HEK293 (cell line): ENCODE data around the gene UNC93B1.
A peak's percentile ranks its signal among the peaks of the same experiment; 100 is the strongest.

ENCODE experiments used
- CTCF ChIA-PET: fragments of 350-600 bp; formaldehyde crosslinking; extraction: SDS; loops from one replicate; lab custom pipeline; 2021; ENCODE audit warnings: antibody characterized with exemption; lab: Yijun Ruan, JAX
- POLR2A ChIA-PET: fragments of 300-600 bp; formaldehyde crosslinking; extraction: SDS; loops from one replicate; lab custom pipeline; 2020; ENCODE audit warnings: antibody characterized with exemption, inconsistent platforms; lab: Yijun Ruan, JAX
- H3K27ac ChIP-seq: fragments of 200-500 bp; sonication (Bioruptor generic); 2 replicates; pipeline ENCODE4 v1.5.1; 2014; ENCODE audit warnings: low read depth, low read length, control low read depth, inconsistent platforms; ENCODE audit errors: extremely low read depth
- H3K36me3 ChIP-seq, 2 experiments: fragments of 200-500 bp in 1 of 2; sonication (Bioruptor generic) in 1 of 2; 1 replicate in 1 of 2; 2 replicates in 1 of 2; pipeline ENCODE4 v1.5.1; 2014 to 2017; ENCODE audit warnings: inconsistent platforms in 2 of 2, low read length in 2 of 2; ENCODE audit not compliant: control insufficient read depth in 2 of 2, insufficient read depth in 1 of 2
- H3K4me1 ChIP-seq: fragments of 200-500 bp; sonication (Bioruptor generic); 2 replicates; pipeline ENCODE4 v1.5.1; 2014; ENCODE audit warnings: mild to moderate bottlenecking, low read length, inconsistent platforms; ENCODE audit not compliant: control insufficient read depth, insufficient read depth
- H3K4me3 ChIP-seq: 2 replicates; pipeline ENCODE4 v1.5.1; 2011; ENCODE audit warnings: low read depth, mild to moderate bottlenecking, control low read depth, low read length, moderate library complexity
- H3K9me3 ChIP-seq: fragments of 200-500 bp; sonication (Bioruptor generic); 2 replicates; pipeline ENCODE4 v1.5.1; 2014; ENCODE audit warnings: low read depth, low read length, inconsistent platforms; ENCODE audit not compliant: control insufficient read depth, insufficient read depth
- BCL11B ChIP-seq: fragments of 450-650 bp; formaldehyde crosslinking; IDR thresholded peaks from 2 replicates; pipeline ENCODE4 v1.5.1; 2016; ENCODE audit warnings: low read depth, missing biosample characterization, missing genetic modification characterization
- KLF9 ChIP-seq: fragments of 450-650 bp; formaldehyde crosslinking; IDR thresholded peaks from 2 replicates; pipeline ENCODE4 v1.5.1; 2016; ENCODE audit warnings: missing biosample characterization, missing genetic modification characterization, low read depth
- PRDM1 ChIP-seq: fragments of 450-650 bp; formaldehyde crosslinking; IDR thresholded peaks from 2 replicates; pipeline ENCODE4; 2016; ENCODE audit warnings: missing biosample characterization, missing genetic modification characterization
- SETDB1 ChIP-seq: IDR thresholded peaks from one replicate; pipeline ENCODE4 v1.6.1; 2017; ENCODE audit warnings: mild to moderate bottlenecking, low read length, moderate library complexity, mixed read lengths; ENCODE audit not compliant: insufficient read length
- TSHZ1 ChIP-seq: fragments of 450-650 bp; formaldehyde crosslinking; IDR thresholded peaks from 2 replicates; pipeline ENCODE4 v1.5.1; 2016; ENCODE audit warnings: missing biosample characterization, missing genetic modification characterization, borderline replicate concordance
- WT1 ChIP-seq: fragments of 450-650 bp; formaldehyde crosslinking; IDR thresholded peaks from 2 replicates; pipeline ENCODE4 v1.5.1; 2016; ENCODE audit warnings: missing biosample characterization, missing genetic modification characterization
- ZBTB11 ChIP-seq: fragments of 450-650 bp; formaldehyde crosslinking; conservative IDR thresholded peaks from 2 replicates; pipeline ENCODE4 v1.5.1; 2016; ENCODE audit warnings: low read depth, missing biosample characterization, missing genetic modification characterization
- ZBTB26 ChIP-seq: fragments of 450-650 bp; formaldehyde crosslinking; optimal IDR thresholded peaks from 2 replicates; pipeline ENCODE3; 2016; ENCODE audit warnings: missing biosample characterization, mild to moderate bottlenecking, missing genetic modification characterization
- ZNF155 ChIP-seq: fragments of 450-650 bp; formaldehyde crosslinking; IDR thresholded peaks from 2 replicates; pipeline ENCODE4 v1.5.1; 2016; ENCODE audit warnings: missing biosample characterization, missing genetic modification characterization
- ZNF2 ChIP-seq: fragments of 450-650 bp; formaldehyde crosslinking; IDR thresholded peaks from 2 replicates; pipeline ENCODE4 v1.5.1; 2016; ENCODE audit warnings: missing biosample characterization, missing genetic modification characterization
- ZNF23 ChIP-seq: fragments of 450-650 bp; formaldehyde crosslinking; IDR thresholded peaks from 2 replicates; pipeline ENCODE4 v1.5.1; 2016; ENCODE audit warnings: missing biosample characterization, missing genetic modification characterization, borderline replicate concordance
- ZNF292 ChIP-seq: fragments of 450-650 bp; formaldehyde crosslinking; IDR thresholded peaks from 2 replicates; pipeline ENCODE4 v1.5.1; 2016; ENCODE audit warnings: low read depth, missing biosample characterization, missing genetic modification characterization, borderline replicate concordance
- ZNF404 ChIP-seq: fragments of 450-650 bp; formaldehyde crosslinking; IDR thresholded peaks from 2 replicates; pipeline ENCODE4 v1.5.1; 2017; ENCODE audit warnings: missing biosample characterization, missing genetic modification characterization
- ZNF530 ChIP-seq: fragments of 450-650 bp; formaldehyde crosslinking; IDR thresholded peaks from 2 replicates; pipeline ENCODE4 v1.5.1; 2016; ENCODE audit warnings: low read depth, missing biosample characterization, missing genetic modification characterization
- ZNF629 ChIP-seq: fragments of 450-650 bp; formaldehyde crosslinking; IDR thresholded peaks from 2 replicates; pipeline ENCODE4 v1.5.1; 2017; ENCODE audit warnings: missing biosample characterization, missing genetic modification characterization
- ZNF639 ChIP-seq: fragments of 450-650 bp; formaldehyde crosslinking; IDR thresholded peaks from 2 replicates; pipeline ENCODE4 v1.5.1; 2016; ENCODE audit warnings: missing biosample characterization, missing genetic modification characterization
- ZNF654 ChIP-seq: fragments of 450-650 bp; formaldehyde crosslinking; IDR thresholded peaks from 2 replicates; pipeline ENCODE4 v1.5.1; 2016; ENCODE audit warnings: low read depth, missing biosample characterization, missing genetic modification characterization

UNC93B1 gene

GRCh38 chr11:68009391-68010089 lies 5.6 kb upstream of the UNC93B1 start:
- Histone ChIP-seq H3K4me1 (no peaks in the 10 kb centered on the region), H3K27ac (no peak overlapping the region), H3K9me3 (no peaks in the 10 kb centered on the region), H3K36me3 (no peaks in the 10 kb centered on the region), H3K4me3 (no peak overlapping the region)
- POLR2A ChIA-PET, result interaction anchor here (0.6 to 2.1 kb wide), 7 partner anchors 12 to 193 kb away, joined by 3 to 9 read pairs (median 4); partner anchors contain the start of genes NDUFS8 and TCIRG1
- CTCF ChIA-PET, result interaction anchor here (0.8 to 1.9 kb wide), 7 partner anchors 12 to 199 kb away, joined by 3 to 7 read pairs (median 4); no protein-coding TSS in a partner anchor
- TF ChIP-seq ZNF404 (tag by site-specific recombination) (no peak), TSHZ1 (no peak), KLF9 (tag by site-specific recombination) (no peak), SETDB1 (no peak), WT1 (no peak), ZNF2 (tag by site-specific recombination) (no peak), ZNF654 (tag by site-specific recombination) (peak; percentile 49), ZNF530 (tag by site-specific recombination) (no peak), ZBTB11 (tag by site-specific recombination) (no peak), ZNF629 (tag by site-specific recombination) (no peak), ZNF292 (no peak), BCL11B (tag by site-specific recombination) (no peak), ZNF155 (tag by site-specific recombination) (no peak), ZBTB26 (no peak), ZNF23 (tag by site-specific recombination) (no peak), ZNF639 (no peak), PRDM1 (tag by site-specific recombination) (0 out of 2 replicates have a peak, but pooled peaks have one; percentile 17)
